CD4-positive, alpha-beta T cell (primary cell): ENCODE data around the gene SAPCD1. TPM values are rescaled to one million over a fixed set of nuclear protein-coding genes. Genes with fewer than 3 reads are reported as not detected.

Experiments used
- ATAC-seq: fragments of 200-7000 bp; cut with Tn5 transposase; one replicate; pipeline ENCODE4 v1.10.0; 2022; ENCODE audit warnings: mild to moderate bottlenecking; ENCODE audit not compliant: poor library complexity
- CTCF ChIA-PET: fragments of 350-600 bp; sonication (Branson Sonifier 250); formaldehyde crosslinking; loops from one replicate; lab custom pipeline; 2021; ENCODE audit warnings: antibody characterized with exemption, inconsistent platforms; lab: Charles Lee
- POLR2A ChIA-PET: fragments of 350-600 bp; sonication (Branson Sonifier 250); formaldehyde crosslinking; loops from one replicate; lab custom pipeline; 2021; ENCODE audit warnings: antibody characterized with exemption, inconsistent platforms; lab: Charles Lee
- DNase-seq, 14 experiments: peaks; one replicate each; pipeline ENCODE4 v3.0.0-alpha.2; 2013 to 2020; ENCODE audit warnings: mixed read lengths in 2 of 14
- H3K27ac ChIP-seq, 2 donors: one replicate each; pipeline versions ENCODE4 v1.5.1 to v1.7.0; 2013; ENCODE audit warnings: low read length in 2 of 2, low read depth in 1 of 2, mild to moderate bottlenecking in 1 of 2
- H3K27me3 ChIP-seq, 2 experiments: 1 replicate in 1 of 2; 2 replicates in 1 of 2; pipeline versions ENCODE4 v1.6.1 to v1.7.0; 2013; ENCODE audit warnings: low read length in 2 of 2, control low read depth in 1 of 2, mild to moderate bottlenecking in 1 of 2, moderate library complexity in 1 of 2; ENCODE audit not compliant: insufficient read depth in 2 of 2, control insufficient read depth in 1 of 2
- H3K36me3 ChIP-seq: one replicate; pipeline ENCODE4 v1.6.1; 2013; ENCODE audit warnings: low read length, control low read depth; ENCODE audit not compliant: insufficient read depth
- H3K4me1 ChIP-seq: one replicate; pipeline ENCODE4 v1.6.1; 2013; ENCODE audit warnings: low read length, control low read depth; ENCODE audit not compliant: insufficient read depth
- H3K4me3 ChIP-seq: one replicate; pipeline ENCODE4 v1.5.1; 2013; ENCODE audit warnings: mild to moderate bottlenecking, low read length, moderate library complexity
- H3K9me3 ChIP-seq, 2 experiments: 1 replicate in 1 of 2; 2 replicates in 1 of 2; pipeline versions ENCODE4 v1.6.1 to v1.7.0; 2013; ENCODE audit warnings: low read length in 2 of 2, mild to moderate bottlenecking in 2 of 2, control low read depth in 1 of 2, moderate library complexity in 1 of 2; ENCODE audit not compliant: control insufficient read depth in 1 of 2, insufficient read depth in 1 of 2
- H3K27ac Mint-ChIP-seq: one replicate; pipeline ENCODE4 v1.8.0; 2020; ENCODE audit warnings: mixed read lengths
- H3K27me3 Mint-ChIP-seq: one replicate; pipeline ENCODE4 v1.8.0; 2021; ENCODE audit warnings: mixed read lengths
- H3K36me3 Mint-ChIP-seq: one replicate; pipeline ENCODE4 v1.8.0; 2021; ENCODE audit warnings: low read depth, mixed read lengths
- H3K4me1 Mint-ChIP-seq: one replicate; pipeline ENCODE4 v1.8.0; 2021; ENCODE audit warnings: low read depth, mixed read lengths
- H3K4me3 Mint-ChIP-seq: one replicate; pipeline ENCODE4 v1.8.0; 2020; ENCODE audit warnings: mild to moderate bottlenecking, mixed read lengths
- H3K9me3 Mint-ChIP-seq: one replicate; pipeline ENCODE4 v1.8.0; 2020; ENCODE audit warnings: mixed read lengths
- CTCF ChIP-seq: fragments of 200-600 bp; IDR thresholded peaks from one replicate; pipeline ENCODE4 v1.8.0; 2022; ENCODE audit warnings: antibody characterized with exemption, mild to moderate bottlenecking
- intact Hi-C, 2 experiments: fragments of 100-400 bp; cut with DNase I in 1 of 2; cut with micrococcal nuclease in 1 of 2; formaldehyde crosslinking; loops; one replicate each; pipeline versions ENCODE4 v1.15.1 to v1.9.0; 2023 to 2025; cut with DNase I, micrococcal nuclease
- total RNA-seq, 174 experiments: library from RNA in 2 of 174; stranded (reverse) in 2 of 174; gene quantifications; one replicate each; pipeline ENCODE4 v1.2.3 and lab custom pipeline; 2021 to 2026

Gene SAPCD1
- total RNA-seq, 2 experiments from 2014 or later: 2.7 to 2.8 TPM

GRCh38 chr6:31765910-31766794, 3.7 kb downstream of the SAPCD1 start:
- Mint-ChIP-seq H3K9me3 (no peaks in the 10 kb centered on the region), H3K4me3 (no peak overlapping the region), H3K27me3 (no peaks in the 10 kb centered on the region), H3K4me1 (peaks cover 11% of the 10 kb centered on the region), H3K27ac (no peak overlapping the region), H3K36me3 (no peaks in the 10 kb centered on the region)
- DNase-seq (no peak), ATAC-seq (no peak)
- ChIA-PET POLR2A (interaction anchor here (1.2 kb wide), 1 partner anchor 11 kb away, joined by 3 read pairs; the partner anchor contains the start of gene VWA7), CTCF (no interaction called here)
- intact Hi-C loops: no loop called here
- H3K27ac ChIP-seq: no peak overlapping the region
- no peaks in the 10 kb centered on the region for H3K9me3 ChIP-seq
- H3K4me1 ChIP-seq: peaks cover 18% of the 10 kb centered on the region
- H3K4me3 ChIP-seq: no peak overlapping the region
- no peaks in the 10 kb centered on the region for H3K27me3 ChIP-seq
- no peak for TF ChIP-seq CTCF
- H3K36me3 ChIP-seq: peaks cover 2% of the 10 kb centered on the region

GRCh38 chr6:31767096-31767645, 4.7 kb downstream of the SAPCD1 start:
- intact Hi-C loops: no loop called here
- Mint-ChIP-seq H3K4me1 (peaks cover 19% of the 10 kb centered on the region), H3K36me3 (no peaks in the 10 kb centered on the region), H3K9me3 (no peaks in the 10 kb centered on the region), H3K27me3 (no peaks in the 10 kb centered on the region), H3K27ac (no peak overlapping the region), H3K4me3 (no peak overlapping the region)
- ChIA-PET POLR2A (no interaction called here), CTCF (interaction anchor here (0.7 kb wide), 1 partner anchor 10 kb away, joined by 3 read pairs; the partner anchor contains the start of gene VWA7)
- no peak for ATAC-seq
- DNase-seq: no peak
- Histone ChIP-seq H3K36me3 (no peaks in the 10 kb centered on the region), H3K27ac (no peak overlapping the region), H3K27me3 (no peaks in the 10 kb centered on the region), H3K9me3 (no peaks in the 10 kb centered on the region), H3K4me1 (peaks cover 29% of the 10 kb centered on the region), H3K4me3 (no peak overlapping the region)
- TF ChIP-seq CTCF: no peak

- ATAC-seq: no peak
- DNase-seq: peak in 3 of 14 experiments; percentile 6 to 50 (median 45)
- Mint-ChIP-seq H3K27me3 (no peaks in the 10 kb centered on the region), H3K27ac (no peak overlapping the region), H3K36me3 (no peaks in the 10 kb centered on the region), H3K4me1 (peaks cover 27% of the 10 kb centered on the region), H3K9me3 (no peaks in the 10 kb centered on the region), H3K4me3 (no peak overlapping the region)
- no peak overlapping the region for H3K27ac ChIP-seq
- no peaks in the 10 kb centered on the region for H3K36me3 ChIP-seq
- no peaks in the 10 kb centered on the region for H3K9me3 ChIP-seq
- no peak for TF ChIP-seq CTCF
- no peak overlapping the region for H3K4me3 ChIP-seq
- H3K27me3 ChIP-seq: no peaks in the 10 kb centered on the region
- CTCF ChIA-PET: interaction anchor here (1.5 to 1.7 kb wide), 2 partner anchors 22 to 95 kb away, joined by 3 to 4 read pairs; no protein-coding TSS in a partner anchor
- peaks cover 43% of the 10 kb centered on the region for H3K4me1 ChIP-seq
- intact Hi-C loops: loop anchor here (1.0 to 2.0 kb wide), 2 partner anchors 39 to 40 kb away; partner anchors contain the start of gene DDAH2 (in 2 of the 2)
- POLR2A ChIA-PET: interaction anchor here (0.8 to 1.8 kb wide), 3 partner anchors 27 to 33 kb away, joined by 3 to 8 read pairs (median 4); partner anchors contain the start of gene CLIC1
Observed at GRCh38 chr6:31768363-31769257, 6.2 kb downstream of the SAPCD1 start.
